EH (cell line): ENCODE results near the gene PEX12.
"Not testable (repeated sequence)": the region's sequence is repeated elsewhere in the genome, so short reads cannot be mapped to it uniquely, and the experiment has no call there.

Experiments used
- DNase-seq: peaks from one replicate; pipeline ENCODE4 v3.0.0-alpha.2; 2015; ENCODE audit warnings: low read depth

Gene PEX12

DNA sequence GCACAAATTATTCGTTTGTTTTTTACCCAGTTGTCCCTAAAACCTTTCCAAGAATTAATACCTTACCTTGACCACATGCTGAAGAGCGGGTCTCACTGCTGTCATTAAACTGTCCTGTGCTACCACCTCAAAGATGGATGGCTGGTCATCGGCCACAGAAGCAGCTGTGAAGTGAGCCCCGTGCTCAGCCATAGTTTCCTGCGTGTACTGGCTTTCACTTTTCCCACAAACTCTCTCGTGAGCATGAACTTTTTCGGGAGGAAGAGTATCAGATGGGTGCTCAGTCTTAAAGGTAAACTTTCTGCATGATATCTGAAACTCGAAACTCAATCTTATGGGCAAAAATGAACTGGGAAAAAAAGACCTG is 558 bp downstream of the PEX12 start:
- DNase-seq = peak; percentile 34

DNA sequence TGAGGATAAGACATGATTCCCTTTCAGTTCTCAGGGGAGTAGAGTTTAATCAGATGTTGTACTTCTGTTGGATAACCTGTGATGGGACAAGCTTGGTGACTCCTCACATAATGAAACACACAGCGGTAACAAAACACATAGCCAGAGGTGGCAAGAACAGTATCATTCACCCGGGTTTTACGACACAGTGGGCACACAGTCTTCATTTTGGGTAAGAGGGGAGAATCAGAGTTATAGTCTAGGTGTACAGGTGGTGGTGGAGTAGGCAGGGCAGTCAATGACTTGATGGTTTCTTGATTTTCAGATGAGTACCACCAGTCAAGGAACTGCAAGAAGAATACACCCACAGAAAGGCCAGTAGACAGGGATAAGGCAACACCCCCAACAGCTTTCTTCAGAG is 2.6 kb downstream of the PEX12 start:
- no peak for DNase-seq

GRCh38 chr17:35569405-35569804 is 9.0 kb downstream of the PEX12 start:
- DNase-seq = no peak

GRCh38 chr17:35568561-35568960 is 9.8 kb downstream of the PEX12 start:
- DNase-seq = peak; percentile 65

DNA sequence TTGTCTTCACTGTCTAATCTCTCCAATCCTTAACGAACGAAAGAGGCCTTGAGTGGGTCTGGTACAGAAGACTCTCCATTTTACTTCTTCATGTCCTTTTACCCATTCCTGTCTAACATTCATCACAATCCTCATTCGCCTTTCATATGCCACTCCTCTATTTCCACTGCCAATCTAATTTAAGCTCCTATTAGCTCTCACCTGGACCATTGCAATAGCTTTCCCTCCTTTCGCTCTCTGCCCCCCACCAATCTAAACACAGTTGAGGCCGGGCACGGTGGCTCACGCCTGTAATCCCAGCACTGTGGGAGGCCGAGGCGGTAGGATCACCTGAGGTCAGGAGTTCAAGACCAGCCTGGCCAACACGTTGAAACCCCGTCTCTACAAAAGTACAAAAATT is 11.4 kb downstream of the PEX12 start:
- no peak for DNase-seq

DNA sequence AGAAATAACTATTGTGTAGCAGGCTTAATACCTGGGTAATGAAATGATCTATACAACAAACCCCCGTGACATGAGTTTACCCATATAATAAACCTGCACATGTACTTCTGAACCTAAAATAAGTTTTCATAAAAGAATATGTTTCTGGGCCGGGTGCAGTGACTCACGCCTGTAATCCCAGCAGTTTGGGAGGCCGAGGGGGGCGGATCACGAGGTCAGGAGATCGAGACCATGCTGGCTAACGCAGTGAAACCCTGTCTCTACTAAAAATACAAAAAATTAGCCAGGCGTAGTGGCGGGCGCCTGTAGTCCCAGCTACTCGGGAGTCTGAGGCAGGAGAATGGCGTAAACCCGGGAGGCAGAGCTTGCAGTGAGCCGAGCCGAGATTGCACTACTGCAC is 15.2 kb downstream of the PEX12 start:
- not testable (repeated sequence) for DNase-seq

DNA sequence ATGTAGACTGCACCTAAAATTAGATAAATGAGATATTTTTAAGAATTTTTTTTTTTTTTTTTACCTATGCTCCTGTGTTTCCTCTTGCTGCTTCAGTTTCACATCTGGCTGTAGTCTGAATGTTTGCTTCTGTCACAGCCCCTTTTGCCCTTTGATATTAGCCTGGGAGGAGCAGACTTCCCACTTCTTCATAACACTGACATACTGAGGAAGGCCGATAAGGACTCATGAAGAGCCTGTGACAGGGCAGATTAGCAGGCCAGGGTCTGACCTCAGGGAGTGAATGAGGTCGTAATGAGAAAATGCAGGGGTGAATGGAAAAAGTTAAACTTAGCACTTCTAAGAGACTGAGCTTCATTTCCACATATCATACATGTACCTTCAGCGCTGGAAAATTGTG is 17.7 kb downstream of the PEX12 start, which contains the start of gene SLFN14:
SLFN14 (minus strand) TSS at position 117 of the 400 bp plus-strand sequence. CDS start 2,757 bp downstream, outside the sequence.
- no peak for DNase-seq

DNA sequence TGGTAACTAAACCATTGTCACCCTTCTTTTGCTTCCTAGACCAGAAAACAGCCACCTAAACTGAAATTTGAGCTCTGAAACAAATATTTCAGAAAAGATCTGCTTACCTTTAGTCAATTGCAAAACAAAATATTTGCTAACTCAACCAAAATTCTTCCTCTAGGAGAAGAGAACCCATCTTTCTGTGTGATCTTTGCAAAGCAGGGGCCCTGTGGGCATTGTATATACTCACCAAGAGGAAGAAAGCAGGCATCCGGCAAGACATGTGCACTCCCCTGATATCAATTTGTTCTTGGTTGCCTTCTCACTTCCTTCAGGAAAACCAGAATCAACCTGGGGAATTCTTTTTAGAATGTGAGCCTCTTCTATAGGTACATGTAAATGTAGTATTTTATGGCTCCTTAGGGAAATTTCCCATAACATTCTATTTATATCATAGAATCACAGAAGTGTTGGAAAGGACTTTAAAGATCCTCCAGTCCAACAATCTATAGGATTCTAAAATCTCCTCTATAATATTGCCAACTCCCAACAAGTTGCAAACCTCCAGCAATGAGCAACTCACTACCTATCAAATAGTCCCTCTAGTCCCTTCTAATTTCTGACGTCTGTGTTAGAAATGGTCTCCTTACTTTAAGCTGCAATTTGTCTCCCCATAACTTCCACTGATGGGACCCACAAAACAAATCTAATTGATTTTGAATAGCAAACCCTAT is 18.7 kb downstream of the PEX12 start:
- DNase-seq = no peak

DNA sequence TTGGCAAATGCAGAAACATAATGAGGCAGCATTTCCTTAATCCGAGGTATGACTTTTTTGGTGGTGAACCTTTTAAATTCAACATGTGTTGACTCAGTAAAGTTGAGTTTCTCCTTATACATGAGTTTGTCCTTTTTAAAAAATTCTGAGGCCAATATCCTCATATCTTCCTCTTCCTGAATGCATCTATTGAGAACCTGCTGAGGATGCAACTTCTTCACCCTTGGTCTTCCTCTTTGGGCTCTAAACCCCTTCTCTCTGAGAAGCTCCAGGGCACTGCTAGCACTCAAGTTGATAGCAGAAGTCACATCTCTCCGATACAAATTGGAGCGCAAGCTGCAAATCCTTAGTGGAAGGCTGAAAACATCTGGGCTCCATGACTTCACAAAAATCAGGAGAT is 21.0 kb downstream of the PEX12 start:
- DNase-seq = no peak

DNA sequence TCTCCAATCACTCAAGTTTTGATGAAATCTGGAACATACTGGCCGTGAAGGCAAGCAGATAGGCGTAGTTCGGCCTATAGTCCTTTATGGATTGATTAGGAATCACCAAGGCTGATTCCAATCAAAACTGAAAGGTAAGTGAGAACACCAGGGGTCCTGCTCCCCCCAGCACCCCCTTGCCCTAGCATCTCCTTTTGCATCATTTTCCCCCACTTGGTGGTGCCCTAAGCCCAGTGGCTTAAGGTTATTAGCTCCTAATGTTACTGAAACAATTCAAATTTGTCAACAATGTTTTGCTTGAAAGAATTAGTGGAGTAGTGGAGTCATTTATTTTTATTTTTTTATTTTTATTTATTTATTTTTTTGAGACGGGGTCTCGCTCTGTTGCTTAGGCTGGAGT is 22.7 kb downstream of the PEX12 start:
- DNase-seq = no peak

GRCh38 chr17:35554668-35555067 is 23.7 kb downstream of the PEX12 start:
- no peak for DNase-seq

- no peak for DNase-seq
Measured at GRCh38 chr17:35553310-35553709, 25.1 kb downstream of the PEX12 start.

GRCh38 chr17:35548978-35549377 is 29.4 kb downstream of the PEX12 start:
- no peak for DNase-seq

DNA sequence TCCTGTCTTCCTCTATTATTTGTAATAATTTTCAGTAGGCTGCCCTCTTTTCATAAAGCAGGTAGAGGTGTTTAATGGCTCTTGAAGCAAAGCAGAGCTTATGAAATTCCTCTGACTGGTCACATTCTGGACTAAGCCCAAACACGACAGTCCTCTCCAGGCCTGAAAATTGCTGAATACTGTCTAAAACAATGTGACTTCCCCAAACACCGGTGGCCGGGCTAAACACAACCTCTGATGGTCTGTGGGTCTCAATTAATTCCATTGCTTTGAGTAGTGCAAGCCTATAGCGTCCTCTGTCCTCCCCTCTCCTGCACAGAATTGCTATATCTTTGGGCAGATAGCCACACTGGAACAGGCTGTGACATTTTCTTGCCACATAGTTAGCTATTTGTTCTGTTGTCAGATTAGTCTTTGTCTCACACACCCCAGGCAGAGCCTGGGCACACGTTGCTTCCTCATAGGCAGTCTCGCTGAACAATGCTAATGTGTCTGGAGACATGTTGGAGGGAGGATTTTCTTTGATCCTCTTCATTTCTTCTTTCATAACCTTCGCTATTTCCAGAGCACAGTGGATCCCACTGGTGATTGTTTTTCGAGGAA is 30.1 kb downstream of the PEX12 start:
- DNase-seq = no peak

GRCh38 chr17:35546487-35546886 is 31.9 kb downstream of the PEX12 start:
- DNase-seq = no peak

- no peak for DNase-seq
Measured at GRCh38 chr17:35545150-35545549, 33.2 kb downstream of the PEX12 start.

- peak; percentile 37 for DNase-seq
Measured at GRCh38 chr17:35543856-35544255, 34.5 kb downstream of the PEX12 start.

DNA sequence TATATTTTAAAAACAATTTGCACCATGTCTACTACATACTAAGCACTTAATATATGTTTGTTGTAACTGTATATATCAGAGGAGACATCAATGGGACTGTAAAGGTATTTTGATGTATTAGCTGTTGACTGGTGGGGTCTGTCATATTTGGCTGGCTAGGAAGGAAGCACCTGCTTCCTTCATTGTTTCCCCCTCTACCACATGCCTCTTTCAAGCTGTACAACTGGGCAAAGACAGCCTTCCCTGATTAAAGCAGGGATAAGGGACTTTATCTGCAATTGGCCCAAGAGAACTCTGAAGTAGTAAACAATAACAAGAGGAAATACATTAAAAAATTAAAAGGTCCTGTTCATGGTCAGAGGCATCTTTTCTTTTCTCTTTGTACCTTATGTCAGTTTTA is 35.4 kb downstream of the PEX12 start:
- no peak for DNase-seq

DNA sequence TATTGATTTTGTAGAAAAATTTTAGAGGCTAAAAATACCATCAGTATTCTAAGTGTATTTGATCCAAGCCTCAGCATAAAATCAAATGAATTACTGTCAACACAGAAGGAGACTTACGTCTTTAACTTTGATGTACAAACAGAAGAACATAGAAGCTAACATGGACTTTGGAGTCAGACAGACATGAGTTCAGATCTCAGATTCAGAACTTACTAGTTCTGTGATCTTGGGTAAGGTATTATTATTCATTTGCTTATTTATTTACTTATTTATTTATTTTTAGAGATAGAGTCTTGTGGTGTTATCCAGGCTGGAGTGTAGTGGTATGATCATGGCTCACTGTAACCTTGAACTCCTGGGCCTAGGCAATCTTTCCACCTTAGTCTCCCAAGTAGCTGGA is 36.9 kb downstream of the PEX12 start:
- DNase-seq = no peak

GRCh38 chr17:35540589-35541404 is 37.6 kb downstream of the PEX12 start:
- peak; percentile 40 for DNase-seq

DNA sequence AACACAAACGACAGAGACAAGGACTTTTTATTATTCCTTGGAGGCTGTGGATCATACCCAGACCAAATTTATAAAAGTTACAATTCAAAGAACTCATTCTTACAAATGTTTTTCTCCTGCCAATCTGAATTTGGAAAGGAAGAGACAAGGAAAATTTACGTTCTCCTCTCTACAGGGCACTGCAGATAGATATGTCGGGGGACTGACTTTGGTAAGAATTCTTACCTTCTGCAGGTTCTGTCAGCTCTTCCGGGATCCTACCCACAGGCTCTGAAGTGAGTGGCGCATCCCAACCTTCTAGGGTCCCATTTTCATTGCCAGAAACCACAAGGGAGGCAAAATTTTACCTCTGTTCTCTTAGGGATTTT is 38.7 kb downstream of the PEX12 start:
- DNase-seq = no peak

DNA sequence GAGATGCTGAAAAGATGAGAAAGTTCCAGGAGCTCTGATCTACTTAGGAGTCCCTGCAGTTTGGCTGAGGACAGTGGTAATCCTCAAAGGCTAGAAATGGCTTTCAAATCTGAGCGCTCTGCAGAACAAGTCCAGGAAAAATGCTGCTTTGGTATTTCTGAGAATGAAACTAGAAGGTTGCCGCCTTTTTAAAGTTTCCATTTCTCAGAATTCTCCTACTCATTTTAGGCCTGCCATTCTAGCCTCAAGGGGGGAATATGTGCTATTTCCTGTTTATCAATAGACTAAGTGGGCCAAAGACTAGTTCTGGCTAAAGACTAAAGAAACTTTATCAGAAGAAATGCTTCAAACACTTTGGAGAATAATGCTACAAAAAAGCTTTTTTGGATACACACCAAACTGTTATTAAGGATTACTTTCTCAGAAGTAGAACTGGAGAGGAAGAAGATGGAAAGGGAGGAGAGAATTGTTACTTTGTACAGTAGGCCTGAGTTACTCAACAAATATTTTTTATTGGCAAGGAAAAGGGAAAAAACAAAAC is 40.7 kb downstream of the PEX12 start, which contains the start of gene SLFN12L:
SLFN12L (minus strand) TSS at position 78 of the 541 bp plus-strand sequence. CDS start 15,314 bp downstream, outside the sequence.
- no peak for DNase-seq
